HG02642 (cell line): ENCODE results near the gene SLC25A19.
A peak's percentile ranks its signal among the peaks of the same experiment; 100 is the strongest.

Experiments
- ATAC-seq: cut with Tn5 transposase; IDR thresholded peaks from one replicate; pipeline ENCODE4 v1.9.1; 2021; ENCODE audit warnings: mild to moderate bottlenecking; ENCODE audit not compliant: unreplicated experiment, poor library complexity

The SLC25A19 gene

GRCh38 chr17:75244133-75244866 is 44.9 kb downstream of the SLC25A19 start:
- ATAC-seq: no peak

GRCh38 chr17:75242461-75243042 is 46.7 kb downstream of the SLC25A19 start:
- no peak for ATAC-seq

DNA sequence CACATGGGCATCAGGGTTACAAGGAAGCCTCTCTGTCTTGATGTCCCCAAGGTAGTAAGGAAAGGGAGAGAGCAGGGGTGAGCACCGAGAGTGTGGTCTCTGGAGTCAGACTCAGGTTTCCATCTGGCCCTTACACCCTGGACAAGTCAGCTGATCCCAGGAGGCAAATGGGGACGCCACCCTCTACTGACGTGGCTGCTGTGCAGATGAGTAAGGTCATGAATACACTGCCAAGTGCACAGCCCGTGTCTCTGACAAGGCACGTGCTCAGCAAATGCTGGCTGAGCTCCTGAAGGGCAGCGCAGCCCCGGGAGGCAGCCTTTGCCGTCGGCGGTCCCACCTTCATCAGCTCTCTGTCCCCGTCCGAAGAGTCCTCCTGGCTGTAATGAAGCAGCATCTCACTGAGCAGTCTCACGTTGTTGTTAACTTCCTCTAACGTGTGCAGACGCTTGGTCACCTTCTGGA is 47.2 kb downstream of the SLC25A19 start:
- no peak for ATAC-seq

- no peak for ATAC-seq
Observed at GRCh38 chr17:75241502-75241901, 47.7 kb downstream of the SLC25A19 start.

GRCh38 chr17:75241143-75241430 is 48.1 kb downstream of the SLC25A19 start:
- no peak for ATAC-seq

- ATAC-seq: no peak
Observed at GRCh38 chr17:75240394-75241142, 48.7 kb downstream of the SLC25A19 start.

DNA sequence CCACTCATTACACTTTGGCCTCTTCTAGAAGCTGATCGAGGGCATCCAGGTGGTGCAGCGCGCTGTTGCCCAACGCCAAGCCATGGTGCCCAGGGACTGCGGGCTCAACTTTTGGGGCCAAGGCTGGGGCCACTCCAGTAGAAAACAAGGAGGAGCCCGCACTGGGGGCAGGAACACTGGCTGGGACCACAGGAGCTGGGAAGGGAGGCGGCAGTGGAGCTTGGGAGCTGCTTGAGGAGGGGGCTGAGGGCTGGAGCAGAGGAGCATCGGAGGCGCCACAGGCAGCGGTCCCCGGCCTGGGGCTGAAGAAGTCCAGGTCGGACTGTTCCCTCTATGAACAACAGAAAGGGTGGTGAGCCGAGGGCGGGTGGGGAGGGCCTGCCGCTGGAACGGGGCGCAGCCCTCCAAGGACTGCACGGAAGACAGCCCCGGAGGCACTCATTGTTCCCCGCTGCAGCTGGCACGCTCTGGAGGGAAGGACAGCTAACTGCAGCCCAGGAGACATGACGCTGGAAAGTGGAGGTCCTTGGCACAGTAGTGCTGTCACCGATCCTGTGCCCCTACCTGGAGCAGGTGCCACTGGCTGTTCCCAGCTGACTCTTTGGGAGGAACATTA is 49.3 kb downstream of the SLC25A19 start:
- ATAC-seq: no peak

GRCh38 chr17:75239214-75239613 is 50.0 kb downstream of the SLC25A19 start:
- ATAC-seq: no peak

DNA sequence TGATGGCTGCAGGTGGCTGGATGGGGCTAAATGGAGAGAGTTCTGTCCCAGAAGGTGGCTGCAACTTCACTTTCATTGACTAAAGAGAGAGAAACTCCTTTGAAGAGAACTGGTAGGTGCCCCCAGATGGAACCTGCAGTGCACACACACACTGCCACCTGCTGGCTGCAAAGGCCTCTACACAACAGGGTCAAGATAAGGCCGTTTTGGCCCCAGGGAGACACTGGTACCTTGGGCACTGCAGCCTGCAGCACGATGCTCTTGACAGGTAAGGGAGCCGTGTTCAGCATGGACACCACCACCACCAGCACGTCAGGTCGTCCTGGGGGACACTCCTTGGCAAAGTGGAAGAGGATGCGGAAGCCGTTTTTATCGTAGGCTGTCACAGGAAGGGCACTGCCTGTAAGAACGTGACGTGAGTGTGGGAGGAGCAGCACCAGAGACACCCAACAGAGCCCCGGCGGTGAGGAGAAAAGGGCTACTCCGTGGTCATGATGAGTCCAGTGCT is 50.5 kb downstream of the SLC25A19 start:
- peak; percentile 51 for ATAC-seq

GRCh38 chr17:75238020-75238580 is 51.1 kb downstream of the SLC25A19 start:
- no peak for ATAC-seq

GRCh38 chr17:75237100-75238014 is 51.9 kb downstream of the SLC25A19 start:
- no peak for ATAC-seq

GRCh38 chr17:75232786-75233185 is 56.4 kb downstream of the SLC25A19 start:
- ATAC-seq: no peak

GRCh38 chr17:75231741-75232464 is 57.3 kb downstream of the SLC25A19 start:
- no peak for ATAC-seq

GRCh38 chr17:75231071-75231470 is 58.2 kb downstream of the SLC25A19 start:
- no peak for ATAC-seq

DNA sequence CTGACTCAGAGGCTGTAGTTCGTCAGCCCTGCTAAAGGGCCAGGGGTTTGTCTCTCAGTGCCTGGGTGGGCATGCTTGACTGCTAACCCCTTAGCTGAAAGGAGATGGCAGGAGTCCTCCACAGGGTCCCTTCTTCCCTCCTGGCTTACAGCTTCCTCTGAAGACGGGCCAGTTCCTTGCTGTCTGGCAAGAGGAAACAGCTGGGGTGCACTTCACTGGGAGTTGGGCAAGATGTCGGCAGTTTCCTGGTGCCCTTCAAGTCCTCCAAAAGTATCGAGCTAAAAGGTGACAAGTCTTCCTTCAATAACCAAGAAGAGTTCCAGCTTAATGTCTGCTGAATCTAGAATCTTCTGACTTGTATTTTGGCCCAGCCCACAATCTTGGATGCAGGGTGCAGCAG is 60.4 kb downstream of the SLC25A19 start:
- ATAC-seq: no peak

GRCh38 chr17:75228305-75228704 is 60.9 kb downstream of the SLC25A19 start:
- no peak for ATAC-seq

DNA sequence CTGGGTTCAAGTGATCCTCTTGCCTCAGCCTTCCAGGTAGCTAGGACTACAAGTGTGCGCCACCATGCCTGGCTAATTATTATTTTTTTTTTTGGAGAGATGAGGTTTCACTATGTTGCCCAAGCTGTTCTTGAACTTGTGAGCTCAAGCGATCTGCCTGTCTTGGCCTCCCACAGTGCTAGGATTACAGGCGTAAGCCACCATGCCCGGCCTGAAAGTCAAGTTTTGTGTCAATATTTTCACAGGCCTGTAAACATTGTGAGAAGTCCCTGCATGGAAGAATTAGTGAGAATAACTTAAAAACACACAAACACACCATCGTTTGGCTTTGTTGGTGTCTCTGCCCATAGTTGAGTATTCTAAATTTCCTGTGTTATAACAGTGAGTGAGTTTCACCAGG is 61.5 kb downstream of the SLC25A19 start:
- no peak for ATAC-seq

DNA sequence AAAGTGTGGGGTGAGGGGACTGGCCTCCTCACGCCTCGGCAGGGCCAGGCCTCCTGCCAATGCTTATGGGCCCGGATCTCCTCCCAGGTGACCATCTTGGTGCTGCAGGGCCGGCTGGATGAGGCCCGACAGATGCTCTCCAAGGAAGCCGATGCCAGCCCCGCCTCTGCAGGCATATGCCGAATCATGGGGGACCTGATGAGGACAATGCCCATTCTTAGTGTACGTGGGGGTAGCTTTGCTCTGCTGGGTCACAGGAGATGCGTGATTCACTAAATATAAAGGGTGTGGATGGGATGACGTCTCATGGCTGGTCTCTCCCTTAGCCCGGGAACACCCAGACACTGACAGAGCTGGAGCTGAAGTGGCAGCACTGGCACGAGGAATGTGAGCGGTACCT is 64.2 kb downstream of the SLC25A19 start:
- ATAC-seq: no peak
